Fibroblast of gingiva (primary cell): Measurements from ENCODE around the gene KLK11.

Source experiments
- DNase-seq: peaks from one replicate; pipeline ENCODE4 v3.0.0-alpha.2; 2011; ENCODE audit warnings: low read depth

Gene KLK11

DNA sequence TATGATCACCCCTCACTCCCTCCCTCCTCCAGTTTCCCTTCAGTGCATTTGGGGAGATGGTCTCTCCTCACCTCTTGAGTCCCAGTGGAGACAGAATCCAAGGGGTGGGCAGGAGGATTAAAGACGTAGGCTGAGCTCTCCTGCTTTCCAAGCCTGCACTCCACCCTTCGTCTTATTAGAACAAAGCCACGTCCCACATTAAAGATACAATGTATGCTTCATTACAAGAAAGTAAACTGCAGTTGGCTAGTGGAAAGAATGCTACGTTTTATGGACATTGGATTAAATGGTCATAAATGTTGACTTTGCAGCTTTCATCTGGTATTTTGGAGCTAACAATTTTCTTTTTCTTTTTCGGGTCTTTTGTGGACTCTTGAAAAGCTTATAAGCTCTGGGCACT is 1.5 kb upstream of the KLK11 start:
- DNase-seq: no peak

DNA sequence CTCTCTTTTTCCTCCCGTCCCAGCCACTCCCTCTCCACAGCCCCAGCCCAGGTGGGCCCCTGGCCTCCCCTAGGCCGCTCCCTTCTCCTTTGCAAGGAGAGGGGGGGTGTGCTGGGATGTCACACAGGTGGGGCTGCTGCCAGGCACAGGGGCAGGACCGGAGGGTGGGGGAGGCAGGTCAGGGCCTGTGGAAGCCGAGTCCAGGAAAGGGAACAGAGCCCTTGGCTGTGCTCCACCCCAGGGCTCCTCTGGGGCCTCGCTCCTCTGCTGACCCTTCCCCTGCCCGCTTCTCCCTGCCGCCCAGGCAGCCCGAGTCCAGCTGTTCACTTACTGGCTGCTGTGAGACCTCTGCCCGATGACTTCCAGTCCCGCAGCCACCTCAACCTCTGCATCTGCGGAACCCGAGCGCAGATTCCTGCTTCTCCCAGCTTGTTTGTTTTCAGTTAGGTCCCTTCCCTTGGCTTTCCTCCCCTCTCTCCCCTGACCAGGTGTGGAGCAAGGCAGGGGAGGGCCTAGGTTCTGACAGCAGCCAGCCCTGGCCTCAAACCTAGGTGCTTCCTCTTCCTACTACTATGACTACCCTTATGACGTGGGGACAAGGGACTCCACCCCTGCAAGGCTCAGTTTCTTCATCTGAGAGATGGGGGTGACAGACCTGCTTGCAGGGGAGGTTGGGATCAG is 850 bp upstream of the KLK11 start:
- DNase-seq: no peak

DNA sequence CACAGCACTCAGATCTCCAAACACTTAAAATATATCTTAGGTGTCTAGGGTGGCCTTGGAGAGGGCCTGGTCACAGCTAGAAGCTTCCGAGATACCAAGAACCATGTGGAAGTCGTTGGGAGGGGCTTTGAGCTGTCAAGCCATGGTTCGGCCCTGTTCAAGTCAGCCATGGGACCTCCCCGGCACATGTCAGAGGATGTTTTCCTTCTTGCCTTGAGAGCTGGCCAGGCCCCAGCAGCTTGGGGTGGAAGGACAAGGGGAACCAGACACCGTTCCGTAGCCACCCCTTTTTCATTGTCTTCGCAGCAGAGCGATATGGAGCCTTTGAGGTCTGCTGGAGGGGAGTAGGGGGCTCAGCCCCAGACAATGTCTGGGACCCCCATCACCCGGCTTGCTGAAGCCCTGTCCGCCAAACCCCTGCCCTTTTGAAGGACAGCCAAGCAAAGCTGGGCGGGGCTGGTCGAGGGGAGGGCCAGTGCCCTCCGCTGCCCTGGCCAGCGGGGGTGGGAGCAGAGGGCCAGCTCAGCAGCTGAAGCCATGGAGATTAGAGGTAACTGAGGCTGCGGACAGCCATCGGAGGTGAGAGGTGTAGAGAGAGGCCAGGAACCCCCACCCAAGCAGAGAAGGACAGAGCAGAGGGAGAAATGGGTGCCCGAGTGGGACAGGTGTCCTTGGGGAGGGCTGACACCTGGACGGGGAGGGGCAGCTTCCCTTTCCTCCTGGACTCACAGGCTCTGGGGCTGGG is 435 bp downstream of the KLK11 start:
- DNase-seq: no peak

DNA sequence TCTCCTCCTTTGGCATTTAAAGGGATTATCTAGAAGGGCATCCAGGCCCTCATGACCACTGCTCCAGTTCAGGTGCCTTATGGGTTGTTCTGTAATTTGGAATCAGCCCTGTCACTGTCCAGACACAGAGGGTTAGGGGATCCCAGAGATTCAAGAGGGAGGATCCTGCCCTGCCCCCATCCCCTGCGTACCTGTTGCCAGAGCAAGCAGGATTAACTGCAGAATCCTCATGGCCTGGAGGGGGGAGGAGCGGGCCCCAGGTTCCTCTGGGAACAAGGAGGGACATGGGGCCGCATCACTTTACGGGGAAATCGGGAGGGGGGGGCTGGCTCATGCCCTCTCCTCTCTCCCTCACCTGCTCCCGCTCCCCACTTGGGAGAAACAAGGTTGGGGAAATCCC is 1.0 kb downstream of the KLK11 start:
- no peak for DNase-seq

DNA sequence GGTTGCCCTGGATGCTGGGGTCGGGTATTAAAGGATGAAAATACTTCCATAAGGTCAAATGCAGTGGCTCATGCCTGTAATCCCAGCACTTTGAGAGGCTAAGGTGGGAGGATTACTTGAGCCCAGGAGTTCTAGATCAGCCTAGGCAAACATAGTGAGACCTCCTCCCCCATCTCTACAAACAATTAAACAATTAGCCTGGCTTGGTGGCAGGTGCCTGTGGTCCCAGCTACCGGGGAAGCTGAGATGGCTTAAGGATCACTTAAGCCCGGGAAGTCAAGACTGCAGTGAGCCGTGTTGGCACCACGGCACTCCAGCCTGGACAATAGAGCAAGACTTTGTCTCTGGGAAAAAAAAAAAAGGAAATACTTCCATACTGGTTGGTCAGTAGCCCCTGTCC is 1.5 kb downstream of the KLK11 start:
- DNase-seq: no peak

DNA sequence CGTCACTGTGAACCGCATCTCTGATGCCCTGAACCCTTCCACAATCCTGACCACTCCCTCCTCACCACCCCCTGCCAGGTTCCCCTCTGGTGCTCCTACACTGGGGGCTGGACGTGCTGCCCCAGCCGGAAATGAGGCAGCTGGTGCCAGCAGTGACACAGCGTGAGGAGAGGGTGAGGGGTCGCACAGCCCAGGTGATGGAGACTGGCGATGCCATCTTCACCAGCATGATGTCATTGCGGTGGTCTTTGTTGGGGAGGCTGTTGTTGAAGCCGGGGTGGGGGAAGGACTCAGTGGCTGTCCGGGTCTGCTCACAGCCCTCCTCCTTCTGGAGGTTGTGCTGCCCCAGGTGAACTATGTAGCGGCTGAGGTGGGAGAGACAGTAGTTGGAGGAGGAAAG is 2.5 kb downstream of the KLK11 start:
- DNase-seq: no peak

DNA sequence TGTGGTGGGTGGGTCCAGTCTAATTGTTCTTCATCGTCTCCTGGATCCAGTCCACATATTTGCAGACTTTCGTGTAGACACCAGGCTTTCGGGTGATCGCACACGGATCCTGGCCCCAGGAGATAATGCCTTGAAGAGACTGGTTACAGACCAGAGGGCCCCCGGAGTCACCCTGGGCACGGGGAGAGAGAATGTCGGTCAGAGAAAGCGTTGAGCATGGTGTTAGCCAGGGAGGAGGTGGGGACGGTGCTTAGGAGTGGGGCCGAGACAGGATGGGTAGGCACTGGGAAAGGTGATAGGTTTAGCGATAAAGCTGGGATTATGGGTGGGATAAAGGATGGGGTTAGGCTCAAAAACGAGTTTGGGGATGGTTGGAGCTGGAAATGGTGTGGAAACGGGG is 3.9 kb downstream of the KLK11 start:
- no peak for DNase-seq

DNA sequence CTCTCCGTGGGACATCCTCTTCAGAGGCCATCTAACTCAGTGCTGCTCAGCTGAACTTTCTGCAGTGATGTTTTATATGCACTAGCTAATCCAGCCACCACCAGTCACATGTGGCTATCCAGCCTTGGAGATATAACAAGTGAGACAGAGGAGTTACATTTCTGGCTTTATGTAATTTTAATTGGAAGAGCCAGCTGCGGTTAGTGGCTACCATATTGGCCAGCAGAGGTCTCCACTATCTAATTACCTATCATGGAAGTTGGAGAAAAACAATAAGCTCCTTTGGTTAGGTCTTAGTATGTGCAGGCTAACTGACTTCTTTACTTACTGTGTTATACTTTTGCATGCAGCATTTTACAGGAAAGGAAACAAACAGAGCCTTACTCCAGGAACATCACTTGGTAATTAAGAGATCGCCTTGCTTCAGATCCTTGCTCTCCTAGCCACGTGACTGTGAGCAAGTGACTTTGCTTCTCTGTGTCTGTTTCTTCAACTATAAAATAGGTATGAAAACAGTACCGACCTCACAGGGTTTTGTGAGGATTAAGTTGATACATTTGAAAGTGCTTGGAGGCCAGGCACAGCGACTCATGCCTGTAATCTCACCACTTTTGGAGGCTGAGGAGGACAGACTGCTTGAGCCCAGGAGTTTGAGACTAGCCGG is 5.3 kb downstream of the KLK11 start:
- DNase-seq: peak; percentile 24

DNA sequence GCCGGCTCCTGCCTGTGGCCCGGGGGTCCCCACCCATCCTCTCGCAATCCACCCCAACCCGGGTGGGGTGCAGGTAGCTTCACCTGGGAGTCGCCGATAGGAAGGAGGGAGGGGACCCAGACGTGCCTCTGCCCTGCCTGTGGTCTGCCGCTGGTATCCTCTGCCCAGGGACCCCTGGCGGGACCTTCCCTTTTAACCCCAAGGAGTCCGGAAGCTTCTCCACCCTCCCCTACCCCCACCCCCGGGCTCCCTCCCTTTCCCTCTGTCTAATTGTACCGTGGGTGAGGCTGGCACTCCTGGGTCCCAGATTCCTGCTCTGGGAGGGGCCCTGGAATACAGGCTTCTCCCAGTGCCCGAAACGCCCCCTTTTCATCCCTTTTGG is 6.9 kb downstream of the KLK11 start, which contains the start of gene KLK10:
KLK10 (minus strand) TSS at position 166 of the 382 bp plus-strand sequence. CDS start 579 bp downstream, outside the sequence.
- no peak for DNase-seq

DNA sequence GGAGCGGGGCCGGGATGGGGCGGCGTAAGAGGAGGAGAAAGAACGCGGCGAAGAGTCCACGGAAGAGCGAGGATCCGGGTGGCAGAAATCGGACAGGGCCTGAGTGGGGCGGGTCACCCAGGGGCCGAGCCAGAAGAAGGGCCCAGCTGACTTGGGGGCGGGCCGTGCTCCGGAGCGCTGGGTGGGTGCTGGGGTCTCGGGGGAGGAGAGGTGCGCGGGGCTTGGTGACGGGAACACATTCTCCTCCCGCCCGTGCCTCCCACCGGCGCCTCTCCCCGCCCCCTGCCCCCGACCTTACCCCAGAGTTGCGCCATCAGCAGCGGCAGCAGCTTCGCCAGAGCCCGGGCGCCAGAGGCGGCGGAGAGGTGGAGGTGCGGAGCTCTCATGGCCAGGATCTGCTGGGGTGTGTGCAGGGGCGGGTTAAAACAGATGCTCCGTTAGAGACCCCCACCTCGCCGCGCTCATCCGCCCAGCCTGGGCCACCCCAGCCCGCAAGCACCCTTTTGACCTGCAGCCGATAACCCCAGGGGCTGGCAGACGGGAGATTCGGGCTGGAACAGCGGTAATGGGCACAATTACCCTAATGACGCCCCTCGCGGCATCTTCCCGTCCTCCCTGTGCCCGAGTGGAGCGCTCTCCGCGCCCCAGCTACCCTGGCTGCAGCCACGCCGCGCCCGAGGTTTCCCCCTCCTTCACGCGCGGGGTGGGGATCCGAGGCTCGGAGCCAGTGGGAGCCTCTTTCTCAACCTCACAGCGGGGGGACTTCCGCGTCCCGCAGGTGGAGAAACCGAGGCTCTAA is 7.5 kb downstream of the KLK11 start:
- DNase-seq: no peak

DNA sequence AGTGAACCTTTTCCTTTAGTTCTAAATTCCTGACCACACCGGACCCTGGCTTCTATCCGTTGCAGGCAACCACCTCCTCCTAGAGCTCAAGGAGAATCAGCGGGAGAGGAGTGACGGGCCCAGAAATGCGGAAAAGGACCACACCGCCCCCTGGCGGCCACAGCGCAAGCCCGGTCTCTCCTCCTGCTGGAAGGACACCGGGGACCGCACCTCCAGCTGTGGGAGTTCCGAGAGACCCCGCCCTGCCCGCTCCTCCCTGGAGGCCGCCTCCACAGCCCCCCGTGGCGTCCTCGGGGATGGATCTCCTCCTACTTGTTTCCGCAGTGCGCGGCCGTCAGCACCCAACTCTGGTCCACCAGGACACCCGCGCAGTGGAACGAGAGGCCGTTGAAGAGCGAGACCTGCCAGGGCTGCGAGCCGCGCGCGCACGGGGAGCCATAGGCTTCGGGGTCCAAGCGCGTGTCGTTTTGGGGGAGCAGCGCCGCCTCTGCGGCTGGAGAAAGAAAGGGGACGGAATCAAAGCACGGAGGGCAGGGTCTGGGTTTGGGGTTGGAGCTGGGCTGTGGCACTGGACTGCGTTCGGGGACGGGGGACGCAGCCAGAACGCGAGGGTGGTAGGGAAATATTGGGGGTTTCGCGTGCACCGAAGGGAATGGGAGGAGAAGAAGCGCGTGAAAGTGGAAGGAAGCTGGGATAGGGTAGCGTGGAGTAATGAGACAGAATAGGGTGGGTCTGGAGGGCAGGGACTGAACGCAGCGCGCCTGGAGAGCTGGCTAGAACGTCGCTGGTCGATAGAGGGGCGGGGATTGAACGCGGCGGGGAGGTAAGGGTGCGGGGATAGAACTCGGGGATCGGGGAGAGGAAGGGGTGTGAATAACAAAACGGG is 9.4 kb downstream of the KLK11 start:
- DNase-seq: no peak

DNA sequence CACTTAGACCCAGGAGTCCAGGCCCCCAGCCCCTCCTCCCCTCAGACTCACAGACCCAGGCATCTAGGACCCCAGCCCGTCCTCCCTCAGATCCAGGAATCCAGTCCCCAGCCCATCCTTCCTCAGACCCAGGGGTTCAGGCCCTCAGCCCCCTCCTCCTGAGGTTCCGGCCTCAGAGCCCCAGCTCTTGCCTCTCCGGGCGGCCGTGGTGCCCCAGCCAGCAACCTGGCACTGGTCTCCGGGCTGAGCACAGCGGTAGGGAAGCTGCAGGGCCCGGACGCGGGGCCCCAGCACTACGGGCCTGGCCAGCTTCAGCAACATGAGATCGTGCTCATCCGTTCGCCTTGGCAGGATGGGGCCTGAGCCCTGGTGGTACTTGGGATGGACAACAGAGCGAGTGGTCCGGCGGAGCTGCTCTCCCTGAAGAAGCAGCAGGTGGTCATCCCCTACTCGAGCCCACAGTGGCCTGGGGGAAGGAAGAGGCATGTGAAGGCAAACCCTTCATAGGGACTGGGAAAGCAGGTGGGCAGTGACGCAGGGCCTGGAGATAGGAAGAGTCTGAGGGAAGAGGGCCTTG is 10.6 kb downstream of the KLK11 start:
- DNase-seq: no peak

DNA sequence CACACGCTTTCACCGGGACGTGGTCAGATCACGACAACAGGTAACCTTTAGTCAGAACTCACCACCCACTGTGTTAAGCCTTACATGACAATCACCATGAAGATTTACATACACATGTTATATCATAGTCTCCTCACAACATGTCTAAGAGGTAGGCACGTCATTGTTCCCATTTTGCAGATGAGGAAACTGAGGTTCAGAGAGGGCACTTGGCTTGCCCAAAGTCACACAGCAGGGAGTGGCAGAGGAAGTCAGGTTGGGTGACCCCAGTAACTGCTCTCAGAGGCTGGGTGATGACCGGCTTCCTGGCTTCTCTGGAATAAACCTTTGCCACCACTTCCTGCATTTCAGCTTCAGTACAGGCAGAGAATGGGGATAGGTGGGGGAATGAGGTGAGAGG is 12.2 kb downstream of the KLK11 start:
- no peak for DNase-seq

DNA sequence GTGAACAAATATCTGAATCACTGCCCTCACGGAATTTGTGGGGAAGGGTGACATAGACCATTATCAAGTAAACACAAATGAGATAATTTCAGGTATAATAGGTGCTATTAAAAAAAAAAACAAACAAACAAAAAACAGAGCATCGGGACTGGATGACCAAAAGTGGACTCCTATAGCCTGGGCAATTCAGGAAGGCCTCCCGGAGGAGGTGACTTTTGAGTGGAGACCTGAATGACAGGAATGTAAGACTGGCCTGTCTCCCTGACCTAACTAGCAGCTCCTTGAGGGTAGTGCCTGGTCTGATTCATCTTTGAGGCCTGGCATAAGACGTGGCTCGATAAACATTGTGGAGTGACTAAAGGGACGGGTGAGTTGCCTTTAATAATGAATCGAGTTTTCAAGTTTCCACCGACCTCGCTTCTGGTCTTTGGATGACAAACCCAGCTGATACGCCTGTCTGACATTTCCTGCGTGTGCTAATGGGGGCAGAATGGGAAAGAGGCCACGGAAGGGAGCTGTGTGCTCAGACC is 13.7 kb downstream of the KLK11 start:
- no peak for DNase-seq

DNA sequence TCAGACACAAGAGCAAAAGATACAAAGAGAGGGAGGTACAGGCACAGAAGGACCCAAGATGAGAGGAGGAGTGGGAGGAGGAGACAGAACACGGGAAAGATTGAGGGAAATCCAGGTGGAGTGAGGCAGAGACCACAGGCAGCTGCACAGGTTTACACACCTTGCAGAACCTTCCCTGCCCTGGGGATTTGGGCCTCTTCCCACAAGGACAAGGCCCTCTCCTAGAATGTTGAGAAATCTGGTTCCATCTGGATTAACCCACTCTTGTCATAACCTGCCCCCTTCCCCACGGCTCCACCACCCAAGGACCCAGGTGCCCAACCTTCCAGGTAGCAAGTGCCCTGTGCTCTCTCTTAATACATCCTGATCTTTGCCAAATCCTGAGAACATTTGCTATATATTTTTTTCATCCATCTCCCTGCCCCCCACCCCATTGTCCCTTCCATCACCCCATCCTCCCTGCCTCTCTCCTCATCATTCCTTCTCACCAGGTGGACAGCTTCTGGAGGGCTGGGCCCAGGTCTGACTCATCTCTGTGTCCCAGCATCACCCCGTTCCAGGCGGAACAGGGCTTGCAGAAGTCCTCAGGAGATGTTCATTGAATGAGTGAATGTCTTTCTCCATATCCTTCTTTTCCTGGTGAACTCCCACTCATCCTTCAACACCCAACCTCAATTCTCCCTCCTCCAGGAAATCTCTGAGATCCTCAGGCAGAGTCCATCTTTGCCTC is 16.2 kb downstream of the KLK11 start:
- no peak for DNase-seq

DNA sequence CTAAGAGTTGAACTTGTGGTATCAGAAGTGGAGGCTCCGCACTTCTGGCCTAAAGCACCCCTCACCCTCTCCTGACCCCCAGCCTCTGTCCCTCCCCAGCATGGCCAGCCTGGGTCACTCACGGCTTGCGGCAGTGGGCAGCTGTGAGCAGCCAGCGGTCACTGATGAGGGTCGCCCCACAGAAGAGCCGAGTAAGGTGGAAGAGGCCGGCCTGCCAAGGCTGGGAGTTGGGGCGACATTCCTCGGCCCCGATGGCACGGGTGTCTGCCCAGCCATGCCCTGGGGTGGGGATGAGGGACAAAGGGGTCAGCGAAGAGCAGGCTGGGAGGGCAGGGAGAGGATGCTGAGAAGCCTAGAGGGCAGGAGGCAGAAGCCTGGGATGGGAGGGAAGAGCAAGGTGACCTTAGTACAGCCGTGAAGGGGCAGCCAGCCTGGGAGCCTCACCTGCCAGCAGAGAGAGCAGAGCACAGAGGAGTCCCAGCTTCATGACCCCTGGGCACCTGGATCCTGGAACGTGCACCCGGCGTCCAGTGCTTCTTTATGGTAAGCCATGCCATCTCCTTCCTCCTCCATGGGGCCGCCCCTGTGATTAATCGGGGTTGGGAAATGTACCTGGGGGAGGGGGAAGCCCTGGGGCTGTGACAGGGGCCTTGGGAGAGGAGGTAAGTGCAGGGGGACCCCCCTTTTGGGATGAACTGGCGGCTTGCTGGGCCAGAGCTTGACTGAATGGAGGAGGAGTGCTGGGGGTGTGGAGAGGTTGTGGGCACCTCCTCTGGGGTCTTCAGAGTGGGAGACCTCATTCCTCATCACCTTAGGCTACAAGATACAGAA is 17.1 kb downstream of the KLK11 start:
- DNase-seq: no peak

DNA sequence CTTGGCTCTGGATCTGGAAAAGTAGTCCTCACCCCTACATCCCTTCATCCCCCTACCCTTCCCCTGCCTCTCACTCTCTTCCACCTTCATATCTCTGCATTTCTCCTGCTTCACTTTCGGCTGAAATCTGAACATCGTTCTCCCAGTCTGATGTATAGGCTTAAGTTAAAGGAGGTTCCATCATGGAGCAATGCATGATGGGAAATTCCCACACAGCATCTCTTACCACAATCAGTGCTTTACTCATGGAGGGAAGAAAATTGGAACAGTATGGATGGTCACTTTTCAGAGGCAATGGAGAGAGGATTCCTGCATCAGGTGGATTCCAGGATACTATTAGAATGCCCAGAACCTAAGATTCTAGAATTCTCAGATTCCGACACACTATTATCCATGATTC is 18.9 kb downstream of the KLK11 start:
- DNase-seq: no peak

DNA sequence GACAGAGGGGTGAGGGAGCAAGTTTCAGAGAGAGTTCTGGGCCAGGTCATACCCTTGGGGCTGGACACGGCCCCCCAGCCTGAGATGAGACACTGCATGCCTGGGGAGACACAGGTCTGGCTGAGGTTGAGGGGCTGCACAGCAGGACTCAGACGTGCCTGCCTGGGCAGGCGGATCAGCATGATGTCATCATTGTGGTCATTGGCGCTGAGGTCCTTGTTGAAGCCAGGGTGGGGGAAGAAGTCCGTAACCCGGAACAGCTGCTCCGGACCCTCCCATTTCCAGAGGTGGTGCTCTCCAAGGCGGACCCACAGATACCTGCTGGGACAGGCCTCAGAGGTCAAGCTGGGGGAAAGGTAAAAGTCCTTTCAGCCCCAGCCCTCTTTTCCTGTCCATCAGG is 20.0 kb downstream of the KLK11 start:
- no peak for DNase-seq

DNA sequence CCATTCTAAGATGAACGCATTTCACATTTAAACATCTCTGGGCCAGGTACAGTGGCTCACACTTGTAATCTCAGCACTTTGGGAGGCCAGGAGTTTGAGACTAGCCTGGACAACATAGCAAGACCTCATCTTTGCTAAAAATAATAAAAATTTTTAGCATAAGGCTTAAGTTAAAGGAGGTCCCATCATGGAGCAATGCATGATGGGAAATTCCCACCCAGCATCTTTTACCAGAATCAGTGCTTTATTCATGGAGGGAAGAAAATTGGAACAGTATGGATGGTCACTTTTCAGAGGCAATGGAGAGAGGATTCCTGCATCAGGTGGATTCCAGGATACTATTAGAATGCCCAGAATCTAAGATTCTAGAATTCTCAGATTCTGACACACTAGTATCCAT is 21.2 kb downstream of the KLK11 start:
- DNase-seq: no peak
